Measurements from ENCODE around the gene CTXN3. TPM values are rescaled to one million over a fixed set of nuclear protein-coding genes. Genes with fewer than 3 reads are reported as not detected.

The CTXN3 gene
- total RNA-seq, 1 donor from 2014 or later: not detected

DNA sequence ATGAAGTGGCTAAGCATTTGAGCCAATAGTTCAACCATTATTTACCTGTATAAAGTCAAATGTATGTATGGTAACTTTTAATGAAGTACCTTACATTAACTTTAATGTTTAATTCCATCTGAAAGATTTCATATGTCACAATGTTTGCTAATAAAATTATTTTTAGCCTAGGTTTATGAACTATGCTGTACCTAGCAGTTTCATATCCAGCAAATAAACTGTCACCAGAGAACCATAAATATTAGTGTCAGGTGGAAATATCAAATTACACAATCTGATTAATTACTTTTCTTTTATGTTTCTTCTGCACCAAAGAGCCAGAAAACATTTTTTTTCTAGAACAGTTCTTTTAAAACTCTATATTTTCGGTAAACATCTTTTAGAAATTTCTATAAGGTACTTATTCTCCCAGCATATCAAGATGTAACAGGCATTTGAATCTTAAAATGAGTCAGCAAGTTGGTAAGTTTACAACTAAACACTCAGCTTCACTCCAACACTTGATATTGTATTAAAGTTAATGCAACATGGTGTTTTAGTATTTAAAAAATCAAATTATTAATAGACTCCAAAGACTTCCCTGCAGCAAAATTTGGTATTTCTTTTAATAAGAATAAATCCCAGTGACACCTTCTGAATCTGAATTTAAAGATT lies 45.8 kb downstream of the CTXN3 start:
- DNase-seq (ENCODE audit: low spot score in 2 of 2): no peak
- H3K36me3 ChIP-seq: no peaks in the 10 kb centered on the region
- no peaks in the 10 kb centered on the region for H3K9me3 ChIP-seq
- no peaks in the 10 kb centered on the region for H3K27me3 ChIP-seq
- H3K4me3 ChIP-seq: no peak overlapping the region
- intact Hi-C loops (cut with DNase I): no loop called here
- no peaks in the 10 kb centered on the region for H3K4me1 ChIP-seq
- TF ChIP-seq, protein P1, sequence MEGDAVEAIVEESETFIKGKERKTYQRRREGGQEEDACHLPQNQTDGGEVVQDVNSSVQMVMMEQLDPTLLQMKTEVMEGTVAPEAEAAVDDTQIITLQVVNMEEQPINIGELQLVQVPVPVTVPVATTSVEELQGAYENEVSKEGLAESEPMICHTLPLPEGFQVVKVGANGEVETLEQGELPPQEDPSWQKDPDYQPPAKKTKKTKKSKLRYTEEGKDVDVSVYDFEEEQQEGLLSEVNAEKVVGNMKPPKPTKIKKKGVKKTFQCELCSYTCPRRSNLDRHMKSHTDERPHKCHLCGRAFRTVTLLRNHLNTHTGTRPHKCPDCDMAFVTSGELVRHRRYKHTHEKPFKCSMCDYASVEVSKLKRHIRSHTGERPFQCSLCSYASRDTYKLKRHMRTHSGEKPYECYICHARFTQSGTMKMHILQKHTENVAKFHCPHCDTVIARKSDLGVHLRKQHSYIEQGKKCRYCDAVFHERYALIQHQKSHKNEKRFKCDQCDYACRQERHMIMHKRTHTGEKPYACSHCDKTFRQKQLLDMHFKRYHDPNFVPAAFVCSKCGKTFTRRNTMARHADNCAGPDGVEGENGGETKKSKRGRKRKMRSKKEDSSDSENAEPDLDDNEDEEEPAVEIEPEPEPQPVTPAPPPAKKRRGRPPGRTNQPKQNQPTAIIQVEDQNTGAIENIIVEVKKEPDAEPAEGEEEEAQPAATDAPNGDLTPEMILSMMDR (IDR thresholded peaks at IDR 0.05): no peak
- no peak overlapping the region for H3K27ac ChIP-seq

DNA sequence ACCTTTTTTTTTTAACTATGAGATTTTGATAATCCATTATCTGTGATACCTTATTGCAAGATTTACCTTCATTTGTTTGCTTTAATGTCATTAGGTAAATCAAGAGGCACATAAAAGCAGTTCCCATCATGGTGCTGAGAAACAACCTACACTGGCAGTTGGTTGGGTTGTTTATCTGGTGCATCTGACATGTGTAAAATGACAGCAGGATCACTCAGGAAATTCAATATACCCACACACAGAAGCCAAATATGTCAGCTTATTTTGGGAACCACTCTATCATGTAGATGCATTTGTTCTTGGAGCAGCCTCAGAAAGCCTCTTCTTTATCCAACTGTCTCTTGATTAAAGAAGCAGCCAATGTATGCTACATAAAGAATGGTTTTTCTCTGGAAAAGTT lies 46.5 kb downstream of the CTXN3 start:
- no peaks in the 10 kb centered on the region for H3K36me3 ChIP-seq
- no peak overlapping the region for H3K27ac ChIP-seq
- TF ChIP-seq, protein P1 (IDR thresholded peaks at IDR 0.05): no peak
- H3K9me3 ChIP-seq: no peaks in the 10 kb centered on the region
- no peaks in the 10 kb centered on the region for H3K27me3 ChIP-seq
- no peak for DNase-seq (ENCODE audit: low spot score in 2 of 2)
- intact Hi-C loops (cut with DNase I): no loop called here
- no peaks in the 10 kb centered on the region for H3K4me1 ChIP-seq
- no peak overlapping the region for H3K4me3 ChIP-seq

DNA sequence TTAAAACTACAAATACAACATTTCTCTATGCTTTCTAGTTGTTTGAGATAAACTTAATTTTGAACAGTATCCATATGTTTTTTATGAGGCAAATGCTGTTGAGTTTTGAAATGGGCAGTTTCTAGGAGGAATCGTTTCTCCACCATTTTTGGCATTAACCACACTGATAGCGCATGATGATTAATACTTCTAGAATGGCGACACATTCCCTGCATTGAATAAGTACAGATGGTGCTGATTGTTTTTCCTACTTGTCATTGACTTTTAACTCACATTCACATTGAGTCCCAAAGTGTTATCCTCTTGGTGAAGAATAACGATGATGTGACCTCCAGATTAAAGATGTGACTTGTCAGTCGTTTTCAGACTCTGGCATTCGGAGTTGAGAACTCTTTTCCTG lies 47.8 kb downstream of the CTXN3 start:
- intact Hi-C loops (cut with DNase I): no loop called here
- no peak overlapping the region for H3K27ac ChIP-seq
- TF ChIP-seq, protein P1 (IDR thresholded peaks at IDR 0.05): no peak
- no peak overlapping the region for H3K4me3 ChIP-seq
- no peaks in the 10 kb centered on the region for H3K27me3 ChIP-seq
- no peaks in the 10 kb centered on the region for H3K4me1 ChIP-seq
- H3K9me3 ChIP-seq: no peaks in the 10 kb centered on the region
- no peak for DNase-seq (ENCODE audit: low spot score in 2 of 2)
- no peaks in the 10 kb centered on the region for H3K36me3 ChIP-seq

DNA sequence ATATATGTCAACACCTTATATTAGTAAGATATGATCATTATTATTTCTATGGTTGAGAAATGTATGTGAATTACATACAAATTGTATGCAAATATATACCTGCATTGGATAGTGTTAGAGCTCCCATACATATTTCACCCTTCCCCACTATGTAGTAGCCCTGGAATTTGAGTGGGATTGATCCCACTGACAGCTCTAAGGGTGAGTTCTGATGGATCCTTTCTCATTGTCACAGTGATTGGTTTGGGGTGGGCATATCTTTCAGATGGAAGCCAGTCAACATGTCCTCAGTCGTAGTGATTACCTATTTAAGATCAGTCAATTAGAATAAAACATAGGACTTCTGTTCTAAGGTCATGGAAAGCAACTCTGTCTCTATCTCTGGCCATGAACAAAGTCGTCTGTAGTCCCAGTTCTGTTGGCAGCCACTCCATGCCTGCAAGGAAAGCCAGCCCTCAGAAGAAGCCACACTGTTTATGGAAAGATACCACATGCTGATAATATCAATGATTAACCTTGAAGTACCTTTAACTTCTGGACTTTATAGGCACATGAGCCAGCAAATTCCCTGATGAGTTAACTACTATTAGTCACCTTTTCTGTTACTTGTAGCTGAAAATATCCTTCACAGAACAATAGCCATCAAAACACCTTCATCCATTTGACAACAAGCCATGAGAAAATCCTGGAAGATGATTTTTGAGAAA lies 49.2 kb downstream of the CTXN3 start:
- Histone ChIP-seq H3K27ac (no peak overlapping the region), H3K9me3 (no peaks in the 10 kb centered on the region), H3K36me3 (no peaks in the 10 kb centered on the region), H3K4me1 (no peaks in the 10 kb centered on the region), H3K27me3 (no peaks in the 10 kb centered on the region), H3K4me3 (no peak overlapping the region)
- TF ChIP-seq, protein P1 (IDR thresholded peaks at IDR 0.05): no peak
- intact Hi-C loops (cut with DNase I): no loop called here
- no peak for DNase-seq (ENCODE audit: low spot score in 2 of 2)

DNA sequence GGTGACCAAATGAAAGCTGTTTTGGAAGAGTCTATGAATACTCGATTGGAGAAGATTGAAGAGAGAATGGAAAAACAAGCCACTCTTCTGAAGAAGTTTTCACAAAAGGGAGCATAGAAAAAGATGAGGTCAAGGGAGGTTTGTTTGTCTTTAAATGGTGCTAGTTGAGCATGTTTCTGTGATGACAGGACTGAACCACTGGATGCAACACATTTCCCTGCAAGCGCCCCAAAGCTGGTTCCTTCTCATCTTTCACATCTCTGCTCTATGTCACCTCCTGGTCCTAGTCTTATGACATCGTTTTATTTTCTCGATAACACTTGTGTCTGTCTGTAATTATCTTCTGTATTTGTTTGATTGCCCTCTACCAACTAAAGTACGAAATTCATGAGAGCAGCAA lies 50.5 kb downstream of the CTXN3 start:
- H3K4me3 ChIP-seq: no peak overlapping the region
- H3K9me3 ChIP-seq: no peaks in the 10 kb centered on the region
- no peaks in the 10 kb centered on the region for H3K36me3 ChIP-seq
- TF ChIP-seq, protein P1 (IDR thresholded peaks at IDR 0.05): no peak
- DNase-seq (ENCODE audit: low spot score in 2 of 2): no peak
- intact Hi-C loops (cut with DNase I): no loop called here
- H3K27me3 ChIP-seq: no peaks in the 10 kb centered on the region
- no peak overlapping the region for H3K27ac ChIP-seq
- H3K4me1 ChIP-seq: no peaks in the 10 kb centered on the region
